CD4-positive, alpha-beta T cell treated with Interleukin-6 at 100 ng/mL for 8 hours (primary cell): ENCODE measurements around the gene PIMREG.

Experiments
- DNase-seq: peaks from one replicate; pipeline ENCODE4 v3.0.0-alpha.2; 2020; ENCODE audit warnings: mixed read lengths, low spot score

The PIMREG gene

GRCh38 chr17:6498901-6499540, 54.8 kb downstream of the PIMREG start:
- no peak for DNase-seq
